SK-N-MC (cell line): ENCODE data around the gene PACSIN2.

Experiments used
- EZH2 ChIP-seq: fragments of 200-600 bp; sonication (generic); IDR thresholded peaks from one replicate; pipeline ENCODE4 v1.6.1; 2017; ENCODE audit warnings: antibody characterized with exemption
- FOXP2 ChIP-seq: optimal IDR thresholded peaks from 2 replicates; pipeline ENCODE3; 2011; ENCODE audit warnings: mild to moderate bottlenecking, moderate library complexity; ENCODE audit not compliant: insufficient read depth; ENCODE audit errors: extremely low read length, control extremely low read depth
- POLR2AphosphoS5 ChIP-seq: IDR thresholded peaks from 2 replicates; pipeline ENCODE4 v1.6.1; 2012; ENCODE audit warnings: mild to moderate bottlenecking, low read depth, low read length, borderline replicate concordance

GRCh38 chr22:42943981-42944380 lies 71.0 kb downstream of the PACSIN2 start:
- no peak for TF ChIP-seq EZH2
- TF ChIP-seq POLR2AphosphoS5, result no peak
- TF ChIP-seq FOXP2, result no peak
